Left lung (tissue), 10 donors: Measurements from ENCODE around the gene SDK1. TPM values are rescaled to one million over a fixed set of nuclear protein-coding genes. Genes with fewer than 3 reads are reported as not detected.
"Not testable (repeated sequence)": the region's sequence is repeated elsewhere in the genome, so short reads cannot be mapped to it uniquely, and the experiment has no call there.

Experiments
- ATAC-seq: fragments of 200-7000 bp; cut with Tn5 transposase; one replicate; pipeline ENCODE4 v1.9.1; 2020; ENCODE audit warnings: moderate library complexity
- DNase-seq, 4 donors: peaks; one replicate each; pipeline ENCODE4 v3.0.0-alpha.2; 2013 to 2020
- H3K27ac ChIP-seq, 2 donors: fragments of 200-600 bp; sonication (generic) in 1 of 2; one replicate each; pipeline versions ENCODE4 v1.5.0 to v1.8.0; 2020 to 2021
- H3K27me3 ChIP-seq, 2 donors: fragments of 200-600 bp; sonication (generic) in 1 of 2; one replicate each; pipeline versions ENCODE4 v1.5.0 to v1.8.0; 2020 to 2021
- H3K36me3 ChIP-seq, 2 donors: fragments of 200-600 bp; sonication (generic) in 1 of 2; one replicate each; pipeline versions ENCODE4 v1.5.0 to v1.8.0; 2020 to 2021
- H3K4me1 ChIP-seq, 2 donors: fragments of 200-600 bp; one replicate each; pipeline ENCODE4 v1.8.0; 2021
- H3K4me3 ChIP-seq, 2 donors: fragments of 200-600 bp; sonication (generic) in 1 of 2; one replicate each; pipeline versions ENCODE4 v1.5.0 to v1.8.0; 2020 to 2021; ENCODE audit warnings: mild to moderate bottlenecking in 1 of 2
- H3K9me3 ChIP-seq, 2 donors: fragments of 200-600 bp; sonication (generic) in 1 of 2; one replicate each; pipeline versions ENCODE4 v1.5.0 to v1.8.0; 2020 to 2021
- intact Hi-C, 2 donors: fragments of 100-400 bp; cut with DNase I; formaldehyde crosslinking; loops; one replicate each; pipeline versions ENCODE4 v1.11.2 to v1.14.2; 2022
- polyA plus RNA-seq, 6 donors: library from polyadenylated mRNA; unstranded; fragments of 120-200 nt; gene quantifications; one replicate each; pipeline ENCODE4 v1.2.1, GENCODE V29; 2013; ENCODE audit not compliant: insufficient read length in 6 of 6
- total RNA-seq, 2 donors: library from RNA; stranded (reverse); fragmentation: NEBNext Ultra II Directional; extraction: Animal tissue kit (Norgen Biotek cat#: 25700); gene quantifications; one replicate each; pipeline ENCODE4 v1.2.1, GENCODE V29; 2021
- TF ChIP-seq, protein P1 (sequence below), 2 donors: fragments of 200-600 bp; sonication (generic) in 1 of 2; IDR thresholded peaks; one replicate each; pipeline versions ENCODE4 v1.5.0 to v1.8.0; 2021; ENCODE audit warnings: antibody characterized with exemption in 2 of 2
- donor health status: DM: no; HTN: yes; CAD: no.
- donor health status: DM: no; HTN: no; CAD: no.

Gene SDK1
- total and polyA plus RNA-seq, 8 donors = 5.5 to 17.6 (median 13.0) TPM

DNA sequence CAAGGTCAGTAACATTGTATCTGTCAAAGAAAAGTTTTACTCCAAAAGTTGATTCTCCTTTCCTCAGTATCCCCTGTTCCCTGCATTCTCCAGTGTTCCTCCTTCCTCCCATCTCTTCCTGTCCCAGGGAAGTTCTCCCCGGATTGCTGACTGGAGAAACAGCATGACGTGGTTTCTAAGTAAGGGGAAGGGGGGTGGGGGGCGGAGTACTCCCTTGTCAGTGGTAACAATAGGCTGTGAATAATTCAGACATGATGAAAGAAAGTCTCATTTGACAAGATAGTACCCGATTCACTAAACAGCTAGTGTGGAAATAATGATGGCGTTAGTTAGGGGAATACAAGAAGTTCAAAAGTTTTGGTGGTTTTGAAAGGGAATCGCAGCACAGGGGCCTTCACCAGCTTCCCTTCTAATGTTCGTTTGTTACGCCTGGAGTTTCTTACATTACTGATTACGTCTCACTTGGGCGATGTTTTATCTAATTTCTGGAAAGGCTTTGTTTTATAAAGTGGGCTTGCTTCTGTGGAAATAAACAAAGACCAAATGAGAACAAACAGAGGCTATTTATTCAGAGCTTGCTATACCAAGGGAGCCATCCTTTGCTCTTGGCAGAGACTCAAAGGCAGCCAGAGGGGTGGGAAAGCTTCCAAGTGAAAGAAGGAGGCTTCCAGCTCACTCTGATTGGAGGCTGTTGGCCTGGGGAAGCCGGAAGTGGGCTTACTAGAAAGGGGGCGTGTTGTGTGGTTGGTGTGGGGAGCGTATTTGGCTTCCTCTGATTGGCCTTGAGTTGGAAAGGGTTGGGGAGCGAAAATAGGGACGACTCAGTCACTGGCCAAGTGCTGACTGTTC is 453.7 kb downstream of the SDK1 start:
- no peaks in the 10 kb centered on the region for H3K9me3 ChIP-seq
- H3K4me1 ChIP-seq = no peaks in the 10 kb centered on the region
- ATAC-seq (peak; percentile 58), DNase-seq (peak in 3 of 4 donors; percentile 39 to 87 (median 74))
- H3K27ac ChIP-seq = peak overlapping the region in 1 of 2 donors; percentile 69
- no peak overlapping the region for H3K4me3 ChIP-seq
- H3K27me3 ChIP-seq = no peaks in the 10 kb centered on the region
- TF ChIP-seq, protein P1, sequence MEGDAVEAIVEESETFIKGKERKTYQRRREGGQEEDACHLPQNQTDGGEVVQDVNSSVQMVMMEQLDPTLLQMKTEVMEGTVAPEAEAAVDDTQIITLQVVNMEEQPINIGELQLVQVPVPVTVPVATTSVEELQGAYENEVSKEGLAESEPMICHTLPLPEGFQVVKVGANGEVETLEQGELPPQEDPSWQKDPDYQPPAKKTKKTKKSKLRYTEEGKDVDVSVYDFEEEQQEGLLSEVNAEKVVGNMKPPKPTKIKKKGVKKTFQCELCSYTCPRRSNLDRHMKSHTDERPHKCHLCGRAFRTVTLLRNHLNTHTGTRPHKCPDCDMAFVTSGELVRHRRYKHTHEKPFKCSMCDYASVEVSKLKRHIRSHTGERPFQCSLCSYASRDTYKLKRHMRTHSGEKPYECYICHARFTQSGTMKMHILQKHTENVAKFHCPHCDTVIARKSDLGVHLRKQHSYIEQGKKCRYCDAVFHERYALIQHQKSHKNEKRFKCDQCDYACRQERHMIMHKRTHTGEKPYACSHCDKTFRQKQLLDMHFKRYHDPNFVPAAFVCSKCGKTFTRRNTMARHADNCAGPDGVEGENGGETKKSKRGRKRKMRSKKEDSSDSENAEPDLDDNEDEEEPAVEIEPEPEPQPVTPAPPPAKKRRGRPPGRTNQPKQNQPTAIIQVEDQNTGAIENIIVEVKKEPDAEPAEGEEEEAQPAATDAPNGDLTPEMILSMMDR (IDR thresholded peaks at IDR 0.05) = no peak
- intact Hi-C loops = no loop called here
- no peaks in the 10 kb centered on the region for H3K36me3 ChIP-seq

DNA sequence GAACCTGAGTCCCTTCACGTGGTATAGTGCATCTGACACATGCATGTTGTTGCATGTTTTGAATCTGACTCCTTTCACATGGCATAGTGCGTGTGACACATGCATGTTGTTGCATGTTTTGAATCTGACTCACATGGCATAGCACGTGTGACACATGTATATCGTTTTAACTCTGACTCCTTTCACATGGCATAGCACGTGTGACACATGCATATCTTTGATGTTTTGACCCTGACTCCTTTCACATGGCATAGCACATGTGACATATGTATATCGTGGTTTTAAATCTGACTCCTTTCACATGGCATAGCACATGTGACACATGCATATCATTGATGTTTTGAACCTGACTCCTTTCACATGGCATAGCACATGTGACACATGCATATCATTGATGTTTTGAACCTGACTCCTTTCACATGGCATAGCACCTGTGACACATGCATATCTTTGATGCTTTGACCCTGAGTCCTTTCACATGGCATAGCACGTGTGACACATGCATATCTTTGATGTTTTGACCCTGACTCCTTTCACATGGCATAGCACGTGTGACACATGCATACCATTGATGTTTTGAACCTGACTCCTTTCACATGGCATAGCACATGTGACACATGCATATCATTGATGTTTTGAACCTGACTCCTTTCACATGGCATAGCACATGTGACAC is 454.9 kb downstream of the SDK1 start:
- H3K27ac ChIP-seq = peak overlapping the region in 1 of 2 donors; percentile 69
- H3K4me1 ChIP-seq, intact Hi-C loops, ATAC-seq, H3K36me3 ChIP-seq, DNase-seq, H3K4me3 ChIP-seq, H3K9me3 ChIP-seq, H3K27me3 ChIP-seq: not testable (repeated sequence)

DNA sequence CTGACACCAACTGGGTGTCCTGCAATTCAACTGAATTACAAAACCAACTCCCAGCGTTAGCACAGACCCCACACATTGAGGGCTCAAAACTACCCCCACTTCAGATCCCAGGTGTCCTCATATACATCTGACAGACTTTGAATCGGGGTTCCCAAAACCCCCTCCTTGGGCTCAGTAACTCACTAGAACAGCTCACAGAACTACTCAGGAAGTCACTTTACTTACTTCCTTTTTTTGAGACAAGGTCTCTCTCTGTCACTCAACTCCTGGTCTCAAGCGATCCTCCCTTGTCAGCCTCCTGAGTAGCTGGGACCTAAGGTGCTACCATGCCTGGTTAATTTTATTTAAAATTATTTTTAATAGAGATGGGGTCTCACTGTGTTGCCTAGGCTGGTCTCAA is 456.0 kb downstream of the SDK1 start:
- TF ChIP-seq, protein P1 (IDR thresholded peaks at IDR 0.05) = no peak
- DNase-seq = no peak
- no peak overlapping the region for H3K4me3 ChIP-seq
- no peaks in the 10 kb centered on the region for H3K27me3 ChIP-seq
- H3K36me3 ChIP-seq = no peaks in the 10 kb centered on the region
- intact Hi-C loops = no loop called here
- no peak overlapping the region for H3K27ac ChIP-seq
- H3K4me1 ChIP-seq = no peaks in the 10 kb centered on the region
- ATAC-seq = no peak
- H3K9me3 ChIP-seq = no peaks in the 10 kb centered on the region

DNA sequence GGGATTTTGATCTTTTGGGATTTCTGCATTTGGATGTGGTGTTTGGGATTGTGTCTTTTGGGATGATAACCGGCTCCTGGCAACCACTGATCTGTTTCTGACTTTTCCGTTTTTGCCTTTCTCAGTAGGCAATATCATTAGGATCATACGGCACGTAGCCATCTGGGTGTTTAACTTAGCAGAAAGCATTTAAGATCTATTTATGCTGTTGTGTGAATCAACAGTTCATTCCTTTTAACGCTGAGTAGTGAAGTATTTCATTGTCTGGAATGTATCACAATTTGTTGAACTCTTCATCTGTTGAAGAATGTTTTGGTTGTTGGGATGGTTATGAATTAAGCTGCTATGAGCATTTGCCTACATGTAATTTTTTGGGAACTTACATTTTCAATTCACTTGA is 459.6 kb downstream of the SDK1 start:
- H3K4me1 ChIP-seq = no peaks in the 10 kb centered on the region
- H3K9me3 ChIP-seq = no peaks in the 10 kb centered on the region
- peak in 2 of 4 donors; percentile 41 to 50 for DNase-seq
- no peaks in the 10 kb centered on the region for H3K27me3 ChIP-seq
- no peaks in the 10 kb centered on the region for H3K36me3 ChIP-seq
- ATAC-seq = no peak
- no peak overlapping the region for H3K27ac ChIP-seq
- TF ChIP-seq, protein P1 (IDR thresholded peaks at IDR 0.05) = no peak
- no peak overlapping the region for H3K4me3 ChIP-seq
- intact Hi-C loops = no loop called here

DNA sequence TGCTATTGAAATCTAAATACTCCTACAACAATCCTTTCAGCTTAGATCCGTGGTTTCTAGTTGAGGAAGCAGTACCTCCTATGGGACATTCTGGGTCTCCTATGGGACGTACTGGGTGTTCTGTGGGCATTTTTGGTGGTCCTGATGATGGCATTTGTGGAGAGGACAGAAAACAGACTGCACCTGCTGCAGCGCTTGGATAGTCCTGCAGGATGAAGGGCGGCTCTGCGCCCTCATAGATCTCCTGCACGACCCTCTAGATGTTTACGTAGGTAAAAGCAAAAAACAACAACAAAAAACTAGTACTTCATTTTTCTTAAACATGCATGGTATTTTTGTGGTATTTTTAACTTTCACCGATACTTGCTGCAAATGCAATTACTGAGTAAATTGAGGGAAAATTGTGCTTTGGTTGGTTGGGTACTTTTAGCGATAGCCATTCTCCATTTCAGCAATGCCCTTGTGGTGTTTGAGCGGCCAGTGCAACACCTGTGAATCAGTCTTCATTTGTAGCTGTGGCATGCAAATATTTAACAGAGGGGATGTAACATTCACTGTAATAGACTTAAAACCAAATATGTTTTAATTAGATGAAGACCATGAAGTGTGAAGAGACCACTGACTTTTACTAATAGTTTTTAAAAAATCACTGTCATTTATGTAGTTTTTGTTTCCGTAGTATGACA is 461.2 kb downstream of the SDK1 start:
- no peak for ATAC-seq
- DNase-seq = no peak
- TF ChIP-seq, protein P1 (IDR thresholded peaks at IDR 0.05) = no peak
- Histone ChIP-seq H3K4me1 (no peaks in the 10 kb centered on the region), H3K9me3 (no peaks in the 10 kb centered on the region), H3K27ac (no peak overlapping the region), H3K4me3 (no peak overlapping the region), H3K27me3 (no peaks in the 10 kb centered on the region), H3K36me3 (no peaks in the 10 kb centered on the region)
- intact Hi-C loops = no loop called here
